GM18520 (cell line): ENCODE measurements around the gene GBE1.
"Not testable (repeated sequence)": the region's sequence is repeated elsewhere in the genome, so short reads cannot be mapped to it uniquely, and the experiment has no call there.

ENCODE experiments used
- ATAC-seq: cut with Tn5 transposase; IDR thresholded peaks from one replicate; pipeline ENCODE4 v1.9.1; 2021; ENCODE audit not compliant: unreplicated experiment

The GBE1 gene

DNA sequence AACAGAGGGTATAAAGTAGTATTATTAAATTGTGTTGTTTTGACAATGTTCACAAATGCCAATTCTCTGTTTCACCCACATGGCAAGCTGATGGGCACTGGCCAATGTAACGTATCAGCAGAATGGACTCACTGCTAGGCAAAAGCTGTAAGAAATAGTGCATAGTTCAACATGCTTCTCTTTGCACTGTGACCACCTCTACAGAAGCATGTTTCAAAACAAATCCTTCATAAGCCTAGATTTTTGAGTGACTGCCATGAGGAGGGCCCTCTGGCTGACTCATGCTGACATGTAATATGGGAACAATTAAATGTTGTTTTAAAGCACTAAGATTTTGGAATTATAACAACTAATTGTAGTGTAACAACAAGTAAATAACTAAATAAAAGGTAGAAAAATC lies 3.2 kb downstream of the GBE1 start:
- no peak for ATAC-seq

DNA sequence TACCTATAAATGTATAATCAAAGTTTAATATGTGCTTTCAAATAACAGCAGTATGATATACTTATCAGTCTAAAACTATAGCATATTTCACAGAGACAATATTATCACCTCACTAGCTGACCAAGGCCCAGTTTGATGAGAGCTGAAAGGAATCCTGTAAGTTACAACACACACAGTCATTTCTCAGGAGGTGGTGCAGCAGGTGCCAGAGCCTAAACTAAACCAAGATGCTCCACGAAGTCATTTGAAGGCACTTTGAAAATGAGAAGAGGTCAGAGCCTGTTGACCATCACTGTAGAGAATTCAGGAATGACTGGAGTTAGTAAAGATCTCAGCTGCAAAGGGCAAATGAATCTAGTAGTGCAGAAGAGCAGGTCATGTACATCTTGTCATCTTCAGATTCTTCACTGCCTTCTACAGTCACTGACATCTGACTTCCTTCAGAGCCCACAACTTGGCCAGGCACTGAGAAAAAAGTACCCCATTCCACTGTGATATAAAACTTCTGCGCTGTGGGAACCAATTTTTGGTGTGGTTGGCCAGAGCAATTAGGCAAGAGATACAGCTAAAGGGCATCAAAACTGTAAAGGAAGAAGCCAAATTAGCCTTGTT lies 7.9 kb downstream of the GBE1 start:
- no peak for ATAC-seq

DNA sequence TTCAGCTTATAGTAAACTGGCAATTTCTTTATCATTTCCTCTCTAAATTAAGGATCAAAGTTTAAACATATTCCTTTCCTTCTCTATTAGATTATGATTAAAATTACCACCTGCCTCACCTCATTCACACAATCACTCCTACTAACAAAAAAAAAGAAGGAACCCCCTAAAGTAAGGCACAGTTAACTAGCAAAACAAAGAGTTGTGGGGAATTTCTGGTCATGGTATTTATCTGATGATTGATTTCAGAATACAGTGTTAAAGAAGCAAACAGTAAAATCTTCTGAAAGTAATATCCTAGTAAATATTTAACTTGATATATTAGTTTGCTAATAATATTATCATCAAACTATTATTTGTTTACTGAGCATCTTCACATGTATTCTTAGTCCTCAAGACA lies 8.8 kb downstream of the GBE1 start:
- ATAC-seq = no peak

DNA sequence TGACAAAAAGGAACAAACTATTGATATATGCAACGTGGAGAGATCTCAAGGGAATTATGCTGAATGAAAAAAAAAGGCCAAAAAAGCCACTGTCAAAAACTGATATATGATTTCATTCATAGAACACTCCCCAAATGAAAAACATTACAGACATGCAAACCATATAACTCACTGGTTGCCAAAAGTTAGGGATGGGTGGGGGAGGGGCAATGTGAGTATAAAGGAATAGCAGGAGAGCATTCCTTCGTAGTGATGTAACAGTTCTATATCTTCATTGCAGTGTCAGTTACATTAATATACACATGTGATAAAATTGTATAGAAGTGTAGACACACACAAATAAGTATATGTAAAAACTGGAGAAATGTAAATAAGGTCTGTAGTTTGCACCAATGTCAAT lies 12.2 kb downstream of the GBE1 start:
- ATAC-seq = no peak

DNA sequence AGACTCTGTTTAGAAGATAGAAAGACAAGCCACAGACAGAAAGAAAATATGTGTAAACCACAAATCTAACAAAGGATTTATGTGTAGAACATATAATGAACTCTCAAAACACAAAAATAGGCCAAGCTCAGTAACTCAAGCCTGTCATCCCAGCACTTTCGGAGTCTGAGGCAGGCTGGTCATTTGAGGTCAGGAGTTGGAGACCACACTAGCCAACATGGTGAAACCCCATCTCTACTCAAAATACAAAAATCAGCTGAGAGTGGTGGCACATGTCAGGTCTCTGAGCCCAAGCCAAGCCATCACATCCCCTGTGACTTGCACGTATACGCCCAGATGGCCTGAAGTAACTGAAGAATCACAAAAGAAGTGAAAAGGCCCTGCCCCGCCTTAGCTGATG lies 14.2 kb downstream of the GBE1 start:
- ATAC-seq = not testable (repeated sequence)

DNA sequence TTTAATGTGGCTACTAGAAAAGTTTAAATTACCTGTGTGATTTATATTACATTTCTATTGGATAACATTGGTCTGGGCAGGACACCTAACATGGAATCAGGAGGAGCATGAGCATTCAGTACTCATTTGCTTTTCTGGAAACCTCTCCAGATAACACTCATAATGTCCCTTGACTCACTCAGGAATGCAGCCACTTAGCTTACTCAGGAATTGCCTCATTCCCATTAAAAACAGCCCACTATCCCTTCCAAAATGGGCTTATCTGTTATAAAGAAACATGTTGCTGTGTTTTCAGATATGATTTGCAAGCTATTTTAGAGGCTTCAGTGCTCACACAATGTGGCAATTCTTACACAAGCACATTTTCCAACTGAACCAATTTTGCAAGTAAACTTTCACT lies 17.1 kb downstream of the GBE1 start:
- ATAC-seq = no peak

DNA sequence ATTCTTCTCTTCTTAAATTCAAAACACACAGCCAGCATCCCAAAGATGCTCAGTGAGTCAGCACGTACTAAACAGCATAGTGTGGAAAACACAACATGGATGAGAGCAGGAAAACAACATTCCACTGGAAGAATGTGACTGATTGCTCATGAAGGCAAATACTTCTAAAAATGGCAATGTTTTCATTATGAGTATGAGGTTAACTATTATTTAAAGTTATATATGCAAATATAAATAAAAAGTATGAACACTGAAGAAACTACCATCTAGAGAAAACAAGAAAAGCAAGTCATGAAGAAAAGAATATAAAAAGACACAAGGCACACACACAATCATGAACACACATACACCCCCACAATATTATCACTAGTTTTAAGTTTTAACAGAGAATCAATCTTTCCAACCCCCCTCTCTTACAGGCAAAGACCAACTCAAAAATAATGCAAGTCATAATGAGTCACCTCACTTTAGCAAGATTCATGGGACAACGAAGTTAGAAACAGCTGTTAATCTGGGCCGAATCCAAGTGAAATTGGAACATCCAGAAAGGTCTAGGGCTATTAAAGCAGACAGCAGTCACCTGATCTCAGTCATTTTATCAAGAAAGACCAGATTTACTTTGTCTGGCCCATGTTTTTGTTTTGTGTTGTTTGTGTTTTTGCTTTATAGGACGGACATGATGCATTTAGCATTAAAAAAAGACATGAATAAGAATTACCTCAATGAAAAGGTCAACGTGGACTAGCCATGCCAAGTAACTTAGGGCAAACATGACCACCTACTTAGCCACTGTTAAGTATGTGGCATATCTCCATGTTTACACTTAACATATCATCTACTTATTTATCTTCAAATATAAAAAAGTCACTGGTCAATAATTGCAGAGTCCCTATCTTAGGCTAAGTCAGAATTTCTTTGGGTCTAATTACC lies 18.1 kb downstream of the GBE1 start:
- ATAC-seq = no peak

DNA sequence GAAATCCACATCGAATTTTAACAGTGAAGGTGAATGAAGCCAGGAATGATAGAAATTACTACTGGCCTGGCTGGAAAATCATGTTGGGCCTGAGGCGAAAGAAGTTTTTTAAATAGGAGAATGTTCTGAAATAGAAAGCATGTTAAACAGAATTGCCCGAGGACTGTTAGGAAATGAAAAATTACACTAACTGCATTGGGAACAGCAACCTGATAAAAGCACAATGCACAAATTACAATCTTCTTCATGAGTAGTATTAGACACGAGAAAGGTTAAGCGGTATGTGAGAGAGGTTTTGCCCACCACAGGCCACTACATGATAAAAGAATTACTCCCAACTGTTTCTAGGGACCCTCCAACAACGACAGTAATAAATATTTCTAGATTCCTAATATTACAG lies 18.9 kb downstream of the GBE1 start:
- ATAC-seq = no peak

DNA sequence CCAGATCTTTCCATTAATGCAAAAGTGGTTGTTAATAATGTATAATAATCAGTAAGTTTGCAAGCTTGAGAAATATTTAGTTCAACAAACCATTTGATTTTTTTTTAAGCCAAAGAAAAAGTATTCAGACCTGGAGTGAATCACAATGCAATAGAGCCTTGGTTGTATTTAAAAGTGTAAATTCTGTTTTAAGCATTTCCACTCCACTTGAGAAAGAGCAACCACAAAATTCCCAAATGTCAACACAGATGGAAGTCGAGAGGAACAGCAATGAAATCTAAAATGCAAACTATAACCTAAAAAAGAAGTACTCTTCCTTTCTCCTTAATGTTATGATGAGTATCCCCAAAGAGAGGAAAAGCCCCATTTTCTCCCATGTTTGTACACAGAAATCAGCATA lies 20.2 kb downstream of the GBE1 start:
- ATAC-seq = no peak

DNA sequence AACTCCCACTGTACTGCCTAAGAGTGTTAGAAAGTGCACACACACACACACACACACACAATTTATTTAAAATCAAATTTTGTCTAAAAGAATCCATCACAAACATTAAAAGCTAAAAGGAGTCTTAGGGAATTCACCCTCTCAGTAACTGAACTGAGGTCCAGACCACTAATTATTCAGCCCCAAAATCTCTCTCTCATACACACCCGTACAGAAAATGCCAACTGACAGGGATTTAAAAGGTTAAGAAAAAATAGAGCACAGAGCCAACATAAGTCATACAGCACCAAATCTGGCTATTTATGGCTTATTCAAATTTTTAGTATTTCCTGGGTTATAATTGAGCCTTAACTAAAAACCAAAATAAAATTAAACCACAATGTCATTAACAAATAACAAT lies 20.7 kb downstream of the GBE1 start:
- no peak for ATAC-seq

DNA sequence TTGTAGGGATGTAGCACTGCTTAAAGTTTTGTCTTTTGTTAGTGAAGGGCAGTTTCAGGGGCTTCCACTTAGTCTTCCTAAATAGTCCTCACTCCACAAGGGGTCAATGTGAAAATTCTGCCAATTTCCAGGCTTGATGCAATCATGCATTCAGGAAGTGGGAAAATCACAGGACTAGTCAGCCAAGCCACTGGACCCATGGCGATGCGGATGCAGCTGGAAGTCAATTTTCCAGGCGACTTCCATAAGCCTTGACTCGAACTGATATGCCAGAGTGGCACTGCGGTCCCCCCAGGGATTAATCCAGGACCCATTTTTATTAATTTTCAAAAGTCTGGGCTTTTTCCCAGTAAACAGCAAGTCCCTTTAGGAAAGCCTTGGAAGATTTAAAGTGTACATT lies 26.1 kb downstream of the GBE1 start:
- ATAC-seq = no peak

DNA sequence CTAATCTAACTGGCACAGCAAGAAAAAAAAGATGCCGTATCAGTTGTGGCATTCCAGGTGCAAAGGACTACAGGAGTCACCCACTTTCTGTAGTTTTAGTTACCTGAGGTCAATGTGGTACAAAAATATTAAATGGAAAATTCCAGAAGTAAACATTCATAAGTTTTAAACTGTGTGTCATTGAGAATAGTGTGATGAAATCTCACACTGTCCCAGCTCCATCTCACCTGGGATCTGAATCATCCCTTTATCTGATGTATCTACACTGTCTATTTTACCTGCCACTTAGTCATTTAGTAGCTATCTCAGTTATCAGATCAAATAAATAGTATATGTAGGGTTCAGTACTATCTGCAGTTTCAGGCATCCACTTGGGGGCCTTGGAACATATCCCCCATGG lies 26.7 kb downstream of the GBE1 start:
- ATAC-seq = no peak

DNA sequence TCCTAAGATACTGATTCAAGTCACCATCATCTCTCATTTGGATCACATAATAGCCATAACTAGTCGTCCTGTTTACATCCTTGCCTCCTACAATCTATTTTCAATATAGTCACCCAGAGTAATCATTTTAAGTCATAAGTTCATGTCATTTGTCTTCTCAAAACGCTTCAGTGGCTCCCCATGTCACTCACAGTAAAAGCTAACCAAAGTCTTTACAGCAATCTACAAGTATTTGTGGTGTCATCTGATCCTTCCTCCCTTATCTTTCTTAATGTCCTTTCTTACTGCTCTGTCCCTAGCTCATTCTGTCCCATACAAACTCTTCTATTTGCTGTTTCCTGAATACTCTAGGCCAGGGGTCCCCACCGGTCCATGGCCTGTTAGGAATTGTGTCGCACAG lies 28.8 kb downstream of the GBE1 start:
- no peak for ATAC-seq

DNA sequence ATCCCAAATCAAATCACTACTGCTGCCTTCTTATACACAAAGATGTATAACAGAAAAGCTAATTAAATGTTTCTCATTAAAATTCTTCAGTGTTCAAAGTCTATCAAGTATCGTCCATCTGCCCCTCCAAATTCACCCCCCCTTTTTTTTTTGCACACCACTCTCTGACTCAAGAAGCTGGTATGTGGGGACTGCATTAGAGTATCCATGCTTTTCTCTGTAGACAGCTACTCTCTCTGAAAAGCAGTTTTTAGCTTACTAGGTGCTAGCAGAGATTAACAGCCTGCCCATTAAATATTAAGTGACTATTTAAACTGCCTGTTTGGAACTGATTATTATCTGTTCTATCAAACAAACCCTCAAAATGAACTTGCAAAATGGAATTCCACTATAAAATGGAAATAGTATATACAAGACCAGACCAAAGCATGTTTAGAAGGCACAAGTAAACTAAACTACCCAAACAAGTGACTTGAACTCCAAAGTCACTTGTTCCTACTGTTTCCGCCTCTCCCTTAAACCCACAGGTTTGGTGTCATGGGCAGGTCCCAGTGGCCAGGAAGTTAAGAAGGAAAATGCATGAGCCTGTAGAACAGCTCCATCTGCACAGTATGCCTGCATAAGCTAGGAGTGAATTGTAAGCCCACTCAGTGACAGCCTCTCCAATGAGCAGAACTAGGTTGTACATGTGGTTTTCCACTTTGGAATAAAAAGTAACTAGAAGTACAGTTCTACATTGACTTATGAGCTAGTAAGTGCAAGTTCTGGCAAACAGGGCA lies 32.5 kb downstream of the GBE1 start:
- ATAC-seq = no peak

DNA sequence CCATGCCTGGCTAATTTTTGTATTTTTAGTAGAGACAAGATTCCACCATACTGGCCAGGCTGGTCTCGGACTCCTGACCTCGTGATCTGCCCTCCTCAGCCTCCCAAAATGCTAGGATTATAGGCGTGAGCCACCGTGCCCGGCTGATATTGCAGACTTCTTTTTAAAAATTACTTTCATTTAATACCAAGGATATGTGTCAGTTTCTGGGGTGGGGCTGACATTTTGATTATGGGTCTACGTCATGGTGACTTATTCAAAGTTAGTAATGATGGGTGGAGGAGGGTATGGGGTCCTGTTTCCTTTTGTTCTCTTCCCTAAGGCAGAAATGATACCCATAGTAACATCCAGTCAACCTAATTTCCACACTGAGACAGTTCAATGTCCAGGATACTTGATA lies 34.7 kb downstream of the GBE1 start:
- ATAC-seq = no peak

DNA sequence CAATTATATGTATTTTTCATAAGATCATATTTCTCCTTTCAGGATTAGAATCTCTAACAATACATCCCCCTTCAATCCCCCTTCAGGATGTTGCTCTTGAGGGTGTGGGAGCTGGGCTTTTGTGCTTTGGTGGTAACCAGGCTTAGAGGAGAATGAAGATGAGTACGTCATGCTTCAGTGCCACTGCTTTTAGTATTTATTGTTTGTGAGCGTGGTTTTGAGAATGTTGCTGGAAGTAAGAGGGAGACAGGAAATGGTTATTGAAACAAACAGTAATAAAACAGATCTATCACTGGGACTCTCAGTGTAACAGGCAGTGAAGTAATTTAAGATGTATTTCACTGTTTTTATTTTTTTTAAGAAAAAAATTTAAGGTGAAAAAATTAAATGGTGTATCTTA lies 35.3 kb downstream of the GBE1 start:
- no peak for ATAC-seq

DNA sequence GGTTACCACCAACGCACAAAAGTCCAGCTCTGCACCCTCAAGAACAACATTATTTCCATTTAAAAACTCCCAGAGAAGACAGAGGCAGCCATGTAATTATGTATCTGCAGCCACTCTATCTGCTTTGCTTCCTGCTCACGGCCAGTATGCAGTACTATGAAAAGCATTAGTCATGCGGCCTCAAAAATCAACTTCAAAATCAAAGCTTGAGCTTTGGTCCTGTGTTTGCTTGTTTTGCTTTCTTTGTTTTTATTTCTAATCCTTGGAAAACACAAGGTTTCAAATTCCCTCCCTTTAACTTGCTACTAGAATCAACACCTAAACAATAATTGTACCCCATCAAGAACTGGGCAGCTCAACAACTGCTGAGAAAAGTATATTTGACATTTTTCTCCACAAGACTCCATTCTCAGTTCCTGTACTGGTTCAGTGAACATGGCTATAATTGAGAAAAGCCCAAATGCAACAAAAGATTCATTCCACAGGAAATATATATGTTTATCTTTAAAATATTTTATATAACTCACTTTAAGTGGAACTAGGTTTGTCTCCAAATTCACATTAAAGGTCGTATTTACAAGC lies 37.6 kb downstream of the GBE1 start:
- ATAC-seq = no peak

DNA sequence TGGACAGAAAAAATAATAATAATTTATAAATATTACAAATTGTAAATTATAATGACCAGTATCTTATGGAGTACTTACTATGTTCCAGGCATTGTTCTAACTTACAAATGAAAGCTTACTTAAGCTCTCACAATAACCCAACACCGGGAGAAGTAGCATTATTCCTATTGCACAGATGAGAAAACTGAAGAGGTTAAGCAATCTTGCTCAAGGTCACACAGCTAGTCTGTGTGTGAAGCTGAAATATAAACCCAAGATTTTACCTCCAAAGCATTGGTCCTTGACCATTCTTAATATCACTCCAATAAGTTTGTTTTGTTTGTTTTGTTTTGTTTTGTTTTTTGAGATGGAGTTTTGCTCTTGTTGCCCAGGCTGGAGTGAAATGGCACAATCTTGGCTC lies 43.1 kb downstream of the GBE1 start:
- ATAC-seq = no peak

DNA sequence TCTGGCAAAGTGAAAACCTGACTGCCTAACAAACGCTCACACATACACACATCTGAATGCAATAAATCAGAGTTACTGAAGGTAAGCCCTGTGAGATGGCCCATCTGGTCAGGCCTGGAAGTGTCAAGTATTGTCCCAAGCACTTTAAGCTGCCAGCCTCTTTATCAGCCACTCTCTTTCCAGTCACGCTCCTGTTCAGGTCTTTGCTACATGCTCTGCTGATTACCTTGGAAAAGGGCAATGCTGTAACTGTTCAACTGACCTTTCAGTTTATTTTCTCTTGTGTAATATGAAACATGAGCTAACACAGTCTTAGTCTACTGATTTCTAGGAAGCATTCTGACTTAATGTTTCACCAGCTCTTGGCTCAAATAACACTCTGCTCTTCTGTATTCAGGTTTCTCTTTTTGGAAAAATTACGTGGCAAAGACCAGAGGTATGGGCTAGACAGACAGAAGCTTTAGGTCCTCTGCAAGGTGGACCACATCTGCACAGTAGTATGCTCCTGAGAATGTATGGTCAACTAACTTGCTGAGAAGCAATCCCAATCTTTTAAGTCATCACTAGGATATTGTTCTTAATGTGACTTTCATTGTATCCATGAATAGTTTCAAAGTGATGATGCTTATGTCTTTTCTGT lies 44.5 kb downstream of the GBE1 start:
- no peak for ATAC-seq

DNA sequence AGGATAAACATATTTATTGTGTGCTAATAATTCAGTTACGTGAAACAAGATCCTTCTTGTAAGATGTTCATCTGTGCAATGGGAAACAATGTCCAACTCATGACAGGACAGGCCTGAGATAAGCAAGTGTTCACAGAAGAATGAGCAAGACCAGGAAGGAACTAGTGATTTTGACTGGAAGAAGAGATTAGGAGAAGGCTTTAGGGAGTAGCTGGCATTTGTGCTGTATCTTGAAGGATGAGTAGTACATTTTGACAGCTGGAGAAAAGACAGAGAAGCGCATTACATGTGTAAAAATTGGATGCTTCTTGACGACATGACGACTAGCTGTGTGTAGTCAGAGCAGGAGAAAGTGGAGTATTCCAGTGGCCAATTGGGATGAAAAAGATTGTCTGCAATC lies 48.4 kb downstream of the GBE1 start:
- ATAC-seq = no peak

DNA sequence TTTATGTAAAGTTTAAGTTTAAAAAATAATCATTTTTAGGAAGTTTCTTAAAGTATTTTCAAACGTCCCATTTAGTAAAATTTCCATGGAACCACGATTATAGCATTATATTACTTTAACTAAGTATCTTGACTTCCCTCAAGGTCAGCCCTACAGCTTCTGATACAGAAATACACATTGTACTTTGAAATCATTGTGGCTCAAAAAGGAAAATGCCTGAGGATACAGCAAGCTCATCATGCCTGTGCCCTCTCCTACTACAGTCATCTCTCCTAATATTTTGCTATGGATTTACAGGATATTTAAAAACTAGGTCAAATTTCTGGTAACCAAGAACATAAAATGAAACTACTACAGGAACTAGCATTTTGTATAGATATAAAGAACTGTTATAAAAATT lies 51.8 kb downstream of the GBE1 start:
- no peak for ATAC-seq
